GM12891 (cell line): ENCODE results near the gene ZNF837.

Source experiments
- DNase-seq: peaks from one replicate; pipeline ENCODE4 v3.0.0; 2011; ENCODE audit warnings: low spot score; ENCODE audit not compliant: insufficient read length
- FAIRE-seq: peaks from 2 replicates; lab custom pipeline; 2011; peaks lifted over from hg19 to GRCh38; lab: Jason Lieb, UNC
- PAX5 ChIP-seq: IDR thresholded peaks from 2 replicates; pipeline ENCODE4 v1.6.1; 2011; ENCODE audit warnings: low read length, moderate library complexity, mild to moderate bottlenecking; ENCODE audit not compliant: insufficient read depth, severe bottlenecking
- POLR2A ChIP-seq: IDR thresholded peaks from 2 replicates; pipeline ENCODE4 v1.6.1; 2011; ENCODE audit warnings: low read depth, low read length, control low read depth
- POLR2AphosphoS5 ChIP-seq: IDR thresholded peaks from 2 replicates; pipeline ENCODE4 v1.6.1; 2011; ENCODE audit warnings: low read depth, low read length, control low read depth
- POU2F2 ChIP-seq: IDR thresholded peaks from 2 replicates; pipeline ENCODE4 v1.6.1; 2011; ENCODE audit warnings: low read depth, mild to moderate bottlenecking, control low read depth, low read length, moderate library complexity
- SPI1 ChIP-seq: IDR thresholded peaks from 2 replicates; pipeline ENCODE4 v1.6.1; 2011; ENCODE audit warnings: low read depth, low read length, control low read depth
- TAF1 ChIP-seq: IDR thresholded peaks from 2 replicates; pipeline ENCODE4 v1.6.1; 2011; ENCODE audit warnings: low read depth, low read length, control low read depth

ZNF837 gene

DNA sequence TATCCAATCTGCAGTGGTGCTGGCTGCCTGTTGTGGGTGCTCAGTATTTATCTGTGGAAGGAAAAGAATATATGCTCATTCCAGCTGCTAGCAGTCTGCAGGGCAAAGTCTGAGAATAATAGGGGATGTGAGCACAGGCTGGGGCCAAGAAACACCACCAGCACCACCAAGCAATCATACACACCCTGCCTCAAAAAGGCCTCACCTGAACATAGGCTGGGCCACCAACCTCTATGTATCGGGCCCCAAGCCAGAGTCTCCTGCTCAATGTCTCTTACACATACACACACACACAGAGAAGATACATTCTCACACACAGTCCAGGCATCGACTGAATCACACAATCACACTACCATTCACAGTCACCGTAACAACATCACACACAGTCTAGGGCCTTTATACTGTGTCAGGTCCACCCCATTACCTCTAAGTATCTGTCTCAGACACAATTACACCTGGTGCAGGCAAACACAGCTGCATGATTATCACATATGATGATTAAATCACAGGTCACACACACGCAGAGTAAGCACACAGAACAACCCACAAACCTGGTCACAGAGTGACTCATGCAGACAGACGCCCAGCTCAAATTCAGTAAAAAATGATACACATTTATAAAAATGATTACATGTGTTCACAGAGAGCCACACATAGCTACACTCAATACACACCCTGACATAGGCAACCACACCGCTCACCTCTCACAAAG, 55.4 kb downstream of the ZNF837 start:
- no peak for TF ChIP-seq POLR2AphosphoS5
- TF ChIP-seq PAX5, result no peak
- no peak for TF ChIP-seq POU2F2
- no peak for TF ChIP-seq TAF1
- no peak for FAIRE-seq
- DNase-seq, result no peak

DNA sequence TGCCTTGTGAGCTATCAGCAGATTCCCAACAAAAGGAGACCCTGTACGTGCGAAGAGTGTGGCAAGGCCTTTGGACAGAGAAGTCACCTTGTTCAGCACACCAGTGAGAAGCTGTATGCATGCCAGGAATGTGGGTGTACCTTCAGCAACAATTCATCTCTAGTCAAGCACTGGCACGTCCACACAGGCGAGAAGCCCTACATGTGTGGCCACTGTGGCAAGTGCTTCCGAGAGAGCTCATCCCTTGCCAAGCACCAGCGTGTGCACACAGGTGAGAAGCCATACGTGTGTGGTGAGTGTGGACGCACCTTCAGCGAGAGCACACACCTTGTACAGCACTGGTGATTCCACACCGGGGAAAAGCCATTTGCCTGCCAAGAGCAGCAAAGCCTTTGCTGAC, 61.6 kb downstream of the ZNF837 start:
- DNase-seq (no peak), FAIRE-seq (no peak)
- TF ChIP-seq TAF1 (no peak), PAX5 (no peak), POLR2AphosphoS5 (no peak), POLR2A (no peak), POU2F2 (no peak), SPI1 (no peak)

DNA sequence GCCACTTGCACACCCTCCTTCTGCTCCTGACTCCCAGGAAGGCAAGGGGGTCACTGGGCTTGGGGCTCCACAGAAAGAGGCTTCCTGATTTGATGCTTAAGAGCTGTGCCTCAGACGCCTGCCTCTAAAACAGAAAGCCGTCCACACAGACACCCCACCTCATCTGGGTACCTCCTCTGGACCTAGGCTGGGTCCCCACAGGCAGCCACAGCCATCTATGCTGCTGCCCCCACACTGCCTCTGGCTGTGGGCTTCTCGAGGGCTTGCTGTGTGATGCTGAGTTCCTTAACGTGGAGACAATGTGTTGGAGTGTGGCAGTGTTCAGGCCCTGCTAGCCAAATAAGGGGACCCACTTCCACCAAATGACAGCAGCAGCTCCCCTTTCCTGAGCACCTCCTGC, 62.5 kb downstream of the ZNF837 start:
- DNase-seq (no peak), FAIRE-seq (no peak)
- TF ChIP-seq SPI1 (no peak), POLR2A (no peak), POLR2AphosphoS5 (no peak), PAX5 (no peak), POU2F2 (no peak), TAF1 (no peak)
